H9 (cell line): Measurements from ENCODE around the gene YIPF2. TPM values are rescaled to one million over a fixed set of nuclear protein-coding genes. Genes with fewer than 3 reads are reported as not detected.

Experiments used
- DNase-seq: peaks from one replicate; pipeline ENCODE4 v3.0.0-alpha.2; 2017
- H2AFZ ChIP-seq: one replicate; pipeline ENCODE4 v1.6.1; 2013; ENCODE audit warnings: mild to moderate bottlenecking, low read length, control low read depth, moderate library complexity
- H2AK5ac ChIP-seq: 2 replicates; pipeline ENCODE4 v1.6.1; 2013; ENCODE audit warnings: low read length, control low read depth, mixed read lengths; ENCODE audit not compliant: insufficient read length
- H2BK120ac ChIP-seq: one replicate; pipeline ENCODE4 v1.6.1; 2013; ENCODE audit warnings: low read depth, mild to moderate bottlenecking, low read length, control low read depth, inconsistent platforms; ENCODE audit not compliant: poor library complexity, severe bottlenecking
- H2BK12ac ChIP-seq: 2 replicates; pipeline ENCODE4 v1.6.1; 2013; ENCODE audit warnings: low read length, control low read depth, mixed read lengths, low read depth; ENCODE audit not compliant: insufficient read length
- H2BK15ac ChIP-seq: 2 replicates; pipeline ENCODE4 v1.6.1; 2013; ENCODE audit warnings: low read depth, low read length, control low read depth
- H2BK20ac ChIP-seq: one replicate; pipeline ENCODE4 v1.6.1; 2013; ENCODE audit warnings: low read depth, mild to moderate bottlenecking, low read length, control low read depth, inconsistent platforms; ENCODE audit not compliant: poor library complexity, severe bottlenecking
- H2BK5ac ChIP-seq: 2 replicates; pipeline ENCODE4 v1.6.1; 2013; ENCODE audit warnings: low read length, control low read depth, mixed read lengths; ENCODE audit not compliant: insufficient read length
- H3K14ac ChIP-seq: 2 replicates; pipeline ENCODE4 v1.6.1; 2013; ENCODE audit warnings: low read length, control low read depth; ENCODE audit not compliant: insufficient read depth
- H3K18ac ChIP-seq: 2 replicates; pipeline ENCODE4 v1.6.1; 2013; ENCODE audit warnings: low read depth, mild to moderate bottlenecking, mixed read lengths, low read length, control low read depth; ENCODE audit not compliant: insufficient read length
- H3K23ac ChIP-seq: 2 replicates; pipeline ENCODE4 v1.6.1; 2013; ENCODE audit warnings: low read length, control low read depth, mixed read lengths, low read depth; ENCODE audit not compliant: insufficient read length
- H3K23me2 ChIP-seq: 2 replicates; pipeline ENCODE4 v1.6.1; 2013; ENCODE audit warnings: low read depth, mild to moderate bottlenecking, mixed read lengths, low read length, control low read depth; ENCODE audit not compliant: insufficient read length, poor library complexity, severe bottlenecking
- H3K27ac ChIP-seq: 2 replicates; pipeline ENCODE4 v1.5.1; 2013; ENCODE audit warnings: low read length, control low read depth, mixed read lengths, low read depth; ENCODE audit not compliant: insufficient read length
- H3K27me3 ChIP-seq: 2 replicates; pipeline ENCODE4 v1.6.1; 2013; ENCODE audit warnings: low read length, control low read depth, inconsistent platforms; ENCODE audit not compliant: insufficient read depth
- H3K4ac ChIP-seq: 2 replicates; pipeline ENCODE4 v1.6.1; 2013; ENCODE audit warnings: low read depth, mild to moderate bottlenecking, control low read depth, inconsistent platforms, low read length, moderate library complexity
- H3K4me1 ChIP-seq: 2 replicates; pipeline ENCODE4 v1.6.1; 2013; ENCODE audit warnings: low read length, control low read depth, inconsistent platforms; ENCODE audit not compliant: insufficient read depth
- H3K4me2 ChIP-seq: 2 replicates; pipeline ENCODE4 v1.6.1; 2013; ENCODE audit warnings: low read length, control low read depth, mixed read lengths; ENCODE audit not compliant: insufficient read length, insufficient read depth
- H3K56ac ChIP-seq: 2 replicates; pipeline ENCODE4 v1.6.1; 2013; ENCODE audit warnings: low read depth, mild to moderate bottlenecking, mixed read lengths, low read length, control low read depth; ENCODE audit not compliant: insufficient read length
- H3K79me1 ChIP-seq: 2 replicates; pipeline ENCODE4 v1.6.1; 2013; ENCODE audit warnings: low read depth, mild to moderate bottlenecking, moderate library complexity, low read length, control low read depth, inconsistent platforms; ENCODE audit not compliant: insufficient read depth, poor library complexity, severe bottlenecking
- H3K79me2 ChIP-seq: 2 replicates; pipeline ENCODE4 v1.6.1; 2013; ENCODE audit warnings: low read length, control low read depth, inconsistent platforms; ENCODE audit not compliant: insufficient read depth
- H3K9ac ChIP-seq: 2 replicates; pipeline ENCODE4 v1.6.1; 2013; ENCODE audit warnings: low read length, control low read depth, mixed read lengths; ENCODE audit not compliant: insufficient read length; ENCODE audit errors: extremely low read depth
- H3K9me3 ChIP-seq: one replicate; pipeline ENCODE4 v1.6.1; 2013; ENCODE audit warnings: low read depth, low read length, inconsistent platforms; ENCODE audit not compliant: control insufficient read depth
- H3T11ph ChIP-seq: one replicate; pipeline ENCODE4 v1.6.1; 2013; ENCODE audit warnings: mild to moderate bottlenecking, low read length, control low read depth, inconsistent platforms
- H4K20me1 ChIP-seq: one replicate; pipeline ENCODE4 v1.6.1; 2013; ENCODE audit not compliant: control insufficient read depth, insufficient read length, insufficient read depth
- H4K5ac ChIP-seq: 2 replicates; pipeline ENCODE4 v1.6.1; 2013; ENCODE audit warnings: low read depth, mild to moderate bottlenecking, mixed read lengths, low read length, control low read depth; ENCODE audit not compliant: insufficient read length
- H4K8ac ChIP-seq: replicated peaks from 2 replicates; pipeline ENCODE4 v1.6.1; 2013; ENCODE audit warnings: low read length, control low read depth, mixed read lengths, low read depth; ENCODE audit not compliant: insufficient read length
- H4K91ac ChIP-seq: 2 replicates; pipeline ENCODE4 v1.6.1; 2013; ENCODE audit warnings: low read depth, mild to moderate bottlenecking, moderate library complexity, mixed read lengths, low read length, control low read depth; ENCODE audit not compliant: insufficient read length
- H3K27ac Mint-ChIP-seq, 3 experiments: 2 replicates in 2 of 3; 3 replicates in 1 of 3; pipeline ENCODE4 v1.8.0; 2020 to 2021; ENCODE audit warnings: mixed read lengths in 3 of 3, mild to moderate bottlenecking in 1 of 3, moderate library complexity in 1 of 3
- H3K27me3 Mint-ChIP-seq: 2 replicates; pipeline ENCODE4 v1.8.0; 2021; ENCODE audit warnings: low read depth, mild to moderate bottlenecking, moderate library complexity, mixed read lengths
- H3K36me3 Mint-ChIP-seq, 3 experiments: 2 replicates in 2 of 3; 3 replicates in 1 of 3; pipeline ENCODE4 v1.8.0; 2020 to 2021; ENCODE audit warnings: low read depth in 3 of 3, mixed read lengths in 3 of 3; ENCODE audit not compliant: insufficient read depth in 1 of 3
- H3K4me1 Mint-ChIP-seq, 2 experiments: 2 replicates each; pipeline ENCODE4 v1.8.0; 2020; ENCODE audit warnings: mixed read lengths in 2 of 2
- H3K4me3 Mint-ChIP-seq, 2 experiments: 2 replicates in 1 of 2; 3 replicates in 1 of 2; pipeline ENCODE4 v1.8.0; 2020 to 2021; ENCODE audit warnings: mild to moderate bottlenecking in 2 of 2, mixed read lengths in 2 of 2, moderate library complexity in 1 of 2
- H3K9me3 Mint-ChIP-seq, 2 experiments: 2 replicates in 1 of 2; 3 replicates in 1 of 2; pipeline ENCODE4 v1.8.0; 2020; ENCODE audit warnings: mild to moderate bottlenecking in 2 of 2, mixed read lengths in 2 of 2, moderate library complexity in 1 of 2
- CTCF ChIP-seq: fragments of 200-600 bp; sonication (generic); conservative IDR thresholded peaks from 3 replicates; pipeline ENCODE4 v1.8.0; 2021; ENCODE audit warnings: antibody characterized with exemption, mild to moderate bottlenecking
- WGBS: extraction: QIAGEN DNeasy Blood & Tissue Kit; methylation state at CpG from one replicate; pipeline ENCODE4 v1.1.7; 2013; ENCODE audit warnings: missing lambda C conversion rate, low lambda C conversion rate, mixed read lengths; ENCODE audit not compliant: insufficient read length; ENCODE audit errors: extremely low coverage; 5-methylcytosine and 5-hydroxymethylcytosine counted together
- total RNA-seq: library from RNA; stranded (reverse); gene quantifications from 2 replicates; pipeline ENCODE4 v1.2.1, GENCODE V29; 2021

YIPF2 gene
- total RNA-seq, 1 experiment from 2014 or later = 58.2 TPM

GRCh38 chr19:10976131-10976892 lies 47.9 kb upstream of the YIPF2 start:
- Histone ChIP-seq H3K4me1 (no peaks in the 10 kb centered on the region), H3K9ac (no peak overlapping the region), H3K4me2 (no peak overlapping the region), H3K27me3 (no peaks in the 10 kb centered on the region), H3K23ac (no peak overlapping the region), H4K8ac (no peak overlapping the region), H2BK20ac (no peak overlapping the region), H2BK12ac (no peak overlapping the region), H3K18ac (no peak overlapping the region), H3K79me2 (peaks cover 51% of the 10 kb centered on the region; the same call in 1 of the 2 replicates), H3K56ac (no peak overlapping the region), H2AK5ac (no peak overlapping the region), H3K4ac (no peak overlapping the region), H2BK120ac (no peak overlapping the region), H3K23me2 (peaks cover 3% of the 10 kb centered on the region), H4K5ac (no peak overlapping the region), H2BK5ac (no peak overlapping the region), H2AFZ (no peak overlapping the region), H3K27ac (no peak overlapping the region), H2BK15ac (no peak overlapping the region), H3K9me3 (no peaks in the 10 kb centered on the region), H3K79me1 (peaks cover 3% of the 10 kb centered on the region), H3T11ph (no peak overlapping the region), H4K20me1 (peaks cover 5% of the 10 kb centered on the region), H3K14ac (no peak overlapping the region), H4K91ac (no peak overlapping the region)
- Mint-ChIP-seq H3K36me3 (peaks cover 19 to 31% (median 22%) of the 10 kb centered on the region in 3 experiments), H3K27me3 (no peaks in the 10 kb centered on the region), H3K9me3 (peaks cover 5 to 6% of the 10 kb centered on the region in 2 experiments; a peak in 4 of 5 replicates), H3K4me1 (peaks cover 14 to 24% of the 10 kb centered on the region in 2 experiments), H3K27ac (peak overlapping the region; percentile 76 to 95 (median 92); a peak in 6 of 7 replicates), H3K4me3 (no peak overlapping the region)
- no peak for DNase-seq
- TF ChIP-seq CTCF = no peak
- WGBS = no CpG with 5 or more reads among the region's 19 CpGs
